Activated T-cell treated with anti-CD3 and anti-CD28 coated beads for 48 hours (primary cell): Measurements from ENCODE around the gene UBA7.
A peak's percentile ranks its signal among the peaks of the same experiment; 100 is the strongest.
"Not testable (repeated sequence)": the region's sequence is repeated elsewhere in the genome, so short reads cannot be mapped to it uniquely, and the experiment has no call there.

Source experiments
- DNase-seq: peaks from one replicate; pipeline ENCODE4 v3.0.0-alpha.2; 2020; ENCODE audit warnings: low read depth

Gene UBA7, protein sequence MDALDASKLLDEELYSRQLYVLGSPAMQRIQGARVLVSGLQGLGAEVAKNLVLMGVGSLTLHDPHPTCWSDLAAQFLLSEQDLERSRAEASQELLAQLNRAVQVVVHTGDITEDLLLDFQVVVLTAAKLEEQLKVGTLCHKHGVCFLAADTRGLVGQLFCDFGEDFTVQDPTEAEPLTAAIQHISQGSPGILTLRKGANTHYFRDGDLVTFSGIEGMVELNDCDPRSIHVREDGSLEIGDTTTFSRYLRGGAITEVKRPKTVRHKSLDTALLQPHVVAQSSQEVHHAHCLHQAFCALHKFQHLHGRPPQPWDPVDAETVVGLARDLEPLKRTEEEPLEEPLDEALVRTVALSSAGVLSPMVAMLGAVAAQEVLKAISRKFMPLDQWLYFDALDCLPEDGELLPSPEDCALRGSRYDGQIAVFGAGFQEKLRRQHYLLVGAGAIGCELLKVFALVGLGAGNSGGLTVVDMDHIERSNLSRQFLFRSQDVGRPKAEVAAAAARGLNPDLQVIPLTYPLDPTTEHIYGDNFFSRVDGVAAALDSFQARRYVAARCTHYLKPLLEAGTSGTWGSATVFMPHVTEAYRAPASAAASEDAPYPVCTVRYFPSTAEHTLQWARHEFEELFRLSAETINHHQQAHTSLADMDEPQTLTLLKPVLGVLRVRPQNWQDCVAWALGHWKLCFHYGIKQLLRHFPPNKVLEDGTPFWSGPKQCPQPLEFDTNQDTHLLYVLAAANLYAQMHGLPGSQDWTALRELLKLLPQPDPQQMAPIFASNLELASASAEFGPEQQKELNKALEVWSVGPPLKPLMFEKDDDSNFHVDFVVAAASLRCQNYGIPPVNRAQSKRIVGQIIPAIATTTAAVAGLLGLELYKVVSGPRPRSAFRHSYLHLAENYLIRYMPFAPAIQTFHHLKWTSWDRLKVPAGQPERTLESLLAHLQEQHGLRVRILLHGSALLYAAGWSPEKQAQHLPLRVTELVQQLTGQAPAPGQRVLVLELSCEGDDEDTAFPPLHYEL

DNA sequence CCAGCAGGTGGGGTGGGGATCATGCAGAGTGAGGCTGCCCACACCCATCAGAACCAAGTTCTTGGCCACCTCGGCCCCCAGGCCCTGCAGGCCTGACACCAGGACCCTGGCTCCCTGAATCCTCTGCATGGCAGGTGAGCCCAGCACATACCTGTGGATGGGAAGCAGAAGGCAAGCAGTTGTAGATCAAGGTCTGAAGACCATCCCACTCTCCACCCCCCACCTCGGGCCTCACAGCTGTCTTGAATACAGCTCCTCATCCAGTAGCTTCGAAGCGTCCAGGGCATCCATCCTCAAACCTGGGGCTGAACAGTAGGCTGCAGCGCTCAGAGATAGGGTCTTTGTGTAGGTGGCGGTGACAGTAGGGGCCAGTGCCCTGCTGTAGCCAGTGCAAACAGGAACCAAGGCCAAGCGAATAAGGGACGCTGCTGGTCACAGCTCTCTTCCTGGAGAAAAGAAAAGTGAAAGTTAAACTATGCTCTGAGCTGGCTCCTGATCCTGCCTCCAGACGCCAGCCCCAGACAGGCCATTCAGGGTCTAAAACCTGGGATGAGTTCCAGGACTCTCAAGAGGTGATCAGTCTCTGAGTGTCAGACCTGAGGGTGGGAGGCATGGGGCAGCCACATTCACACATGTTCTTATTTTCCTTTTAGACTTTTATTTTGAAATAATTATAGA is at the start of gene UBA7:
UBA7 (minus strand) TSS at position 457 of the 678 bp plus-strand sequence; CDS start at position 291, 166 bp downstream.
- DNase-seq: peak; percentile 15

DNA sequence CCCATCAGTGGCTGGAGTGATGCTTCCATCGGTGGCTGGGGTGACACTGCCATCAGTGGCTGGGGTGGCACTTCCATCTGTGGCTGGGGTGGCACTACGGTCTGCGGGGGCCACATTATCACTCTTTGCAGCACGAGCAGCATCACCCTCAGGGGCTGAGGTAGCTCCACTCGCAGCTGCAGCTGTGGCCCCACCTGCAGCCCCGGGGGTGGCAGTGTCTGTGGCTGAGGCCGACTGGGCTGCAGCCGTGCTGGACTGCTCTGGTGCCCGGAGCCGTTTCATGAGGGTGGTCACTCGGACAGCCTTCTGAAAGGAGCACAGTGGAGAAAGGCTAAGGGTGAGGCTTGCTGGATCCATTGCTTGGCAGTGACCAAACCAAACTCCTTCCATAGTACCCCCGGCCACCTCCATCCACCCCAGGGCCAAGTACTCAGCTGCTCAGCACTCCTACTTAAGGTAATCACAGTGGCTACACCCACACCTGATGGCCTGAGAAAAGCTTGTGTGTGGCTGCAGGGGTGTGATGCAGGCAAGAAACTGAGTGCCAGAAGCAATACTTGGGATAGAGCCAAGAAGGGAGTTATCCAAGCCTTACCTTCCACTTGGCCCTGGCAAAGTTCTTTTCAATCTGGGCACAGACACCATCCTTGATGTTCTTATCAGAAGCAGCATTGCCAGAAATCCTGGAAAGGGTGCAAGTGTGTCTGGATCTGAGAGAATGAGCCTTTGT is 46.0 kb upstream of the UBA7 start:
- DNase-seq: no peak

DNA sequence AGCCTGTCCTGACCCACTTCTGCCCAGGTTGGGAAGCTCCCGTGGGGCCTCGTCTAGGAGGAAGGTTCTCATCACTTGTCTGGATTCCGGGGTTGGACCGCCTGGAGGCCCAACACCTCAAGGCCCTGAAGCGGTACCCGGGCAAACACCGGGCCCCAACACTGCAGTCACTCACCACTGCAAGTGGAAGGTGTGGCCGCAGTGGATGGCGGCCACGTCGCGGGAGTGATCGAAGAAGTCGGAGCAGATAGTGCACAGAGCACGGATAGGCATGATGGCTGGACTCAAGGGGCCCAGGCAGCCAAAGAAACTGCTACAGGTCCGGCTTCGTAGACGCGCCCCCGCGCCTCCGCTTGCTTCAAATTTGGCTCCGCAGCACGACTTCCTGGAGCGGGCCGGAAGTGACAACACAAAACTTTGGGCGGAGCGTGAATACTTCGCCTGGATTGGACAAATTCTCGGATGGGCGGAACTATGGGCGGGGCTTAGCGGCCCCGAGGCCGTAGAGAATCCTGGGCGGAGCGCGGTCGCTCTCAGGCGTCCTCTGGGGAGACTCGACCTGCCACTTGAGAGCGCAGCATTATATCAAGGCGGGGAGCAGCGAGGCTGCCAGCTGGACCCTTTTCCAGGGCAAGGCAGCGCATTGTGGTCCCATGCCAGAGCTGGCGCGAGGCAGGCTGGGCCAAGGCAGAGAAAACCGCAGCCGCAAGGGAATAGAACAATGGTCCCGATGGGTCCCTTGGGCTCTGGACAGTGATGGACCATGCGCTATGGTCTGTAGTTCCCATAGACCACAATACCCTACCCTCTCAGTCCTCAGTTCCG is 42.6 kb upstream of the UBA7 start, which contains the start of gene TRAIP:
TRAIP (minus strand) TSS at position 384 of the 825 bp plus-strand sequence; CDS start at position 273, 111 bp downstream.
- peak; percentile 94 for DNase-seq

DNA sequence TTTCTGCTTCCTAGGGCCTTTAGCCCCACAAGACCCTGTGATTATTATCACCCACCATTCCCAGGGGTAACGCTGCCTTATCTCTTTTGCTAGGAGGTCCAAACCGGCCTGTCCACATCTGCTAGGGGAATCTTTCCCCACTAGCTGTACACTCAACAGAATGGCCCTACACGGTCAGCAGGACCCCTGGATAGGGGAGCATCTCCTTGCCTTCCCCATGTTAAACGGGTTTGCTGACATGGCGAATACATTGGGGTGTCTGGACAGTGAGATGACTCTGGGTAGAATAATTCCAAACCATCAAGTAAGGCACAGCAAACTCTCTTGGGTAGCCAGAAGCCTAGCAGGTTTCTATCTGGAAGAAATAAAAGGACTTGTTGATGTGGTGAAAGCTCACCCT is 41.9 kb upstream of the UBA7 start:
- no peak for DNase-seq

DNA sequence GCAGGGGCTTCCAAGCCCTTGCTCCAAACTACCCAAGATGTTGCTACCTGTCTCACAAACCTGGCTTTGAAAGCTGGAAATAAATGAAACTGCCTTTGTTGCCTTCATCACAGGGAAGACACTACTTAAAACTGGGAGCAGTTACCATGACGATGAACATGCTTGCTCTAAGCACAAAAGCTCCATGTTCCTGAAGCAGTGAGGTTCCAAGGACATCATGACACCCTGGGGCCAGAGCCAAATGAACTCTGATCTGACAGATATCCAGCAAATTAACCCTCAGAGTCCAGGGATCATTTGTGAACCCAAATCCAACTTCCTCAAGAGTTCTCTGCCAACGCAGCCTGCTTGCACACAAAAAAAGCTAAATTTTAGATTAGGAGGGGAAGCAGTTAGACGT is 31.9 kb upstream of the UBA7 start:
- no peak for DNase-seq

DNA sequence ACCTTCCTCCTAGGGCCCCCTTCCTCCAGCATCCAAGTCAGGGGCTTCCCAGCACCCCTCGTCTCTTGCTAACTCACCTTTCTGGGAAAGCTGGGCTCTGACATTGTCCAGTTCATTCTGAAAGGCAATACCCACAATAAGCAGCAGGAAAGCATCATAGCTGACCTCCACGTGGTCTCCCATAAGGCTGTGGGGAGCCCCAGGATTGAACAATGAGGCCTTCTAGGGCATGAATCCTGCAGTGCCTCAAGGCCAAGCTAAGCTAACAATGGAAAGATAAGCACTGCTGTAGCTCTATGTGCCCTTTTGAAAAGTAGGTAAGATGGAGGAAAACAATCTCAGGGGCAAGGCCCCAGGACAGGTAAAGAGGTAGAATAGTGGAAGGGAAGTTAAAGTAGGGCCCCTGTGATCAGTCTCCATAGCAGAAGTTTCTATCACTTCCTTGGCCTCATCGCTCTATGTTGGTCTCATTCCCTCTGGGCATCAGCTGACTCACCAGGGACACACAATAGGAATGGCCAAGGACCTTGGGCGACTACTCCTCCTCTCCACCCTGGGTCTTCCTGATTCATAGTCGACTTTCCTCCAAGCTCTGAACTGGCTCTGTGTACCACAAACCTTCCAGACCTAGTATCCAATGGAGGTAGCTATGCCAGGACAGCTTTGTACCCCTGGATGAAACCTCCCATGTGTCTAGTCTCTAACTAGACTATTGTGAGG is 30.9 kb upstream of the UBA7 start:
- DNase-seq: no peak

DNA sequence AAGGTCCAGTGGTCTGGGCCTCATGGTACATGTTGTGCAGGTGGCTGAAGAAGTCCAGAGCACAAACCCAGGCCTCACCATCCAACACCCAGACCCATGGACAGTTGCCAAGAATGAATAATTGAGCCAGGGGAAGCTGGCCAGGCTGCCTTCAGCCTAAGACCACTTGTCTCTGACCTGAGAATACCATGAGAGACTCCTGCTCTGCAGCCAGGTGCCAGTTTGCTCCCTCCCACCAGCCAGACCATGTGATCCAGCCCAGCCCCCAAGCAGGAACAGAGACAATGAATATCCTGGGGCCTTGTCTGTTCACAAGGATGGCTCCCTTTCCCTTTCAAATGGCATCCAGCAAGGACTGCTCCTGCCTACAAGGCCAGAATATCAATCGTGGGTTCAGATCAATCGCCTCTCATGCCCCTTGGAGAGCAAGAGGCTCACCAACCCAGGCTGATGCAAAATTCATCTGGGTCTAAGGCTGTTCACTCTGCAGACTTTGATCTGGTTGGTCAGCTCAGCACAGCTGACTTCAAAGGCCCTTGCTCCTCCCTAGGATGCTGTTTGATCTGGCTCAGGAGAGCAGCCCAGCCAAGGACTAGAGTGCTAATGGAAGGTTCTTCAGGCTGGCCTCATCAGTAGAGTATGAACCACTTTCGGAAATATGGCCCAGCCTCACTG is 29.2 kb upstream of the UBA7 start:
- DNase-seq: no peak

DNA sequence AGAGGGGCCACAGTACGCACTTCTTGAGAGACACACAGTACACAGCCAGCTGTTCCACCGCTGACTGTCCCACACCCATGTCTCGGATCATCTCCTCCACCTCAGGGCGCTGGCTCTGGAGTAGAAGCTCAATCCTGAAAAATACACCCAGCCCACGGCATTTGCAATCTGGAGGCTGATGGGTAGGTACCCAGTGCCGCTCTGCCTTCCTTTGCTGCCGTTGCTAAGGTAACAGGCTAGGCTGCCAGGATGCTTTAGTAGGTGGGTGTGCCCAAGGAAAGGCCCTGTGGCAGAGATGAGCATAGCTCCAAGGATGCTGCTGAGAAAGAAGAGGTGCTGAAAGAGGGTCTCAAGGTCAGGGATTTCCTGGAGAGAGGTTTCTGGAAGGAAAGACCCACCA is 28.1 kb upstream of the UBA7 start:
- DNase-seq: no peak

DNA sequence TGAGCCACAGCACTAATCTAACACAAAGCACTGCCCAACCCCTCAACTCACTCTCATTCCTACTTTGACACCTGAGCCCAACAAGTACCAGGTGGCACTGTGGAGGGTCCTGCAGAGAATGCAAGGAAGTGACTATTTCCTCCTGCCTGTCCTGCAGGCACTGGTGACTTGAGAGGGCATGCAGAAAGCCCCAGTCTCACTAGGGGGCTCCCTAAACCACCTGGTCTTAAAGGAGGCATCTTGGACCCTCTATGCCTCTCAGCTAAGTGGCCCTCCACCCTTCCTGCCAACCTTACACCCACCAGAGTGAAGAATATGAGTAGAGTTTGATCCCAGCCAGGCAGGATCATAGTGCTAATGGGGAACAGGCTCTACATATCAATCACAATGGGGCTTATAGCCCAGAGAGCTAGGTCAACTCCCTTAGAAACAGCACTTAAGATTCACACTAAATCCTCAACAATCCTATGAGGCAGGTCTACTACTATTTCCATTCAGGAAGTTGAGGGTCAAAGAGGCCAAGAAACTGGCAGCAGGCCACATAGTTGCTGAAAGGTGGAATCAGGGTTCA is 27.5 kb upstream of the UBA7 start:
- no peak for DNase-seq

DNA sequence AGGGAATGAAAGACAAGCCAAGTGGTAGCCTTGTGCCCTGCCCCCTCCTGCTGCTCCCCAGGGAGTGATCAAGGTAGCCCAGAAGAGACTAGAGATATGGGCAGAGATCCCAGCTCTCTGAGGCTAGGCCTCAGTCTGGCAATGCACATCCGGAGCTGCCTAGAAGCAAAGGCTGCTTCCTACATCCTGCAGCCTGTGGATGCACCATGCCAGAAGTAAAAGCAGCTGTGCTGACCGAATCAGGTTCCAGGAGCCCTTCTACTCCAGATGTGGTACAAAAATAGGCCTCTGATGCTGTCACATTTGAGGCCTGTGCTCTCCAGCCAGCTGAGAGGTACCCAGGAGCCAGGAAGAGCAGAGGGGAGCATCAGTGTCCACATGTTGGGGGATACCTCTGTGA is 26.6 kb upstream of the UBA7 start:
- no peak for DNase-seq

DNA sequence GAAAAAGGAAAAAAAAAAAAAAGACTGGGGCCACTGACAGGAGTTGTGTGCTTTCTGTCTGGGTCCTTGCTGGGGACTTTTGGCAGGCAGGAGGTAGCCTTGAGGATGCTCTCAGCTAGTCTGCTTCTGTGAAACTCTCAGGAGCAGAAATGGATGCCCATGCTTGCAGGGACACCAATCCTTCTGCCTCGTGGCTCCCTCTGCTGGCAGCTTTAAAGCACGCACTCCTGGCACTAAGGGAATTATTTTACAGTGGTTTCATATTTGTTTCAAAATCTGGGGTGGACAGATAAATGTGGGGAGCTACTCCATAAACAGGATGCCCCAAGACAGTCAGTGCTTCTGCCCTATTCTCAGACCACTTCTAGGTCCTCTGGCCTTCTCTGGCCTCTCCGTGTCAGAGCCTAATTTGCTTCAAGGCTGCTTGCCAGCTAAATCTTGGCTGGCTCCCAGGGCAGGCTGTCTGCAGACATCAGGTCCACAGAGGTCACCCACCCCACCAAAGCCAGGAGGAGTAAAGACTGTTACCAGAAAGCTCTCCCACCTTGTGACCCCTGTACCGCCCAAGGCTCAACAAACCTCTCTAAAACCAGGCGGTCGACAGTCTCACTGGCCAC is 25.5 kb upstream of the UBA7 start:
- peak; percentile 66 for DNase-seq

DNA sequence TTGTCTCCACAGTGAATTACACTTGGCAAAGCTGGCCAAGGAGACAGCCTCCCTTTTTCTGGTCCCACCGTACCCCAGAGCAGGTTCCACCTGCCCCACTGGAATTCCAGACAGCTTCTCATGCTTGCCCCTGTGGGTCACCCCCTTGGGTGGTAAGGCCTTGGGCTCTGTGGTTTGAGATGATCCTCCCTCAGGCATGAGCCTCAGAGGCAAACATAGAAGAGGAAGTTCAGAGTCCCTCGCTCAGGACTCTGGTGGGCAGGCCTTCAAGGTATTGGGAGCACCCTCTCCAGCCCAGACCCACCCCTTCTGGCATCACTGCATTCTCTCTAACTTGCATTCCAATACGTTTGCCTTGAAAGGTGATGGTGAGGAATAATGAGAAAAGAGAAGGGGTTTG is 17.6 kb upstream of the UBA7 start:
- no peak for DNase-seq

DNA sequence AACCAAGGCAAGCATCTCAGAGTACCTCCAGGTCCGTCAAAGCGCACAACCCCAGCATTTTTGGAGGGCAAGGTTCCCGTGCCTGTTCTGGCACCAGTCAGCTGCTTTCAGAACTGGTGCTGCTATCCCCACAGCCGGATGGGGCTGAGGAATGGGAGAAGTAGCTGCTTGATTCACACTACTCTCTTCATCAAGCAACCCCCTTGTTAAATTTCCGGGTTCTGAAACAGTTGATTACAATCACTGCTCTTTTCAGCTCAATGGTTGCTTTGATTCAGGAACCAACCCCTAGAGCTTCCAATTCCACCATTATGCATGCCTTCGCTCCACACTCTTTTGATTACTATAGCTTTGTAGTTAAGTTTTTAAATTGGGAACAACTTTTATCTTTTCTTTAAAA is 12.3 kb upstream of the UBA7 start:
- DNase-seq: no peak

DNA sequence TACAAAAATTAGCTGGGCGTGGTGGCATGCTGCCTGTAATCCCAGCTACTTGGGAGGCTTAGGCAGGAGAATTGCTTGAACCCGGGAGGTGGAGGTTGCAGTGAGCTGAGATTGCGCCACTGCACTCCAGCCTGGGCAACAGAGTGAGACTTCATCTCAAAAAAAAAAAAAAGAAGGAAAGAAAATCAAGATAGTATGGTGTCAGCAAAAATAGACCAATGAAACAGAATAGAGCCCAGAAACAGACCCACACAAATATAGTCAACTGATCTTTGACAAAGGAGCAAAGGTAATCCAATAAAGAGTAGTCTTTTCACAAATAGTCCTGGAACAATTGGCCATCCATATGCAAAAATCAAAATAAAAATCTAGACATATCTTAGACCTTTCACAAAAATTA is 9.4 kb upstream of the UBA7 start:
- DNase-seq: not testable (repeated sequence)

DNA sequence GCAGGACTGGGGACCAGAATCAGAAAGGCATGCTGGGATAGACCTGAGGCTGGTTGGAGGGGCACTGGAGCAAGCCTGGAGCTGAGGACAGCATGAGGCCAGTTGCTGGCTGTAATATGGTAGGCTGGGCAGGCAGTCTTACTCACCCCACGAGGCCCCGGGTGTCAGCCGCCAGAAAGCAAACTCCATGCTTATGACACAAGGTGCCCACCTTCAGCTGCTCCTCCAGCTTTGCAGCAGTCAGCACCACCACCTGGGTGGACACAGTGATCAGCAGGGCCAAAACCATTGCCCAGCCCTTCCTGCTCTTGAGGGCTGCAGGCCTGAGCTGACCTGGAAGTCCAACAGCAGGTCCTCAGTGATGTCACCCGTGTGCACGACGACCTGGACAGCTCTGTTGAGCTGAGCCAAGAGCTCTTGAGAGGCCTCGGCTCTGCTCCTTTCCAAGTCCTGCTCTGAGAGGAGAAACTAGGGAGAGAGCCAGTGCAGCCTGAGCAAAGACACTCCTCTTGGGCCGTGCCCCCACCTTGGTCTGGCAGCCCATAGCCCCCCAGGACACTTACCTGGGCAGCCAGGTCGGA is 747 bp downstream of the UBA7 start:
- no peak for DNase-seq

DNA sequence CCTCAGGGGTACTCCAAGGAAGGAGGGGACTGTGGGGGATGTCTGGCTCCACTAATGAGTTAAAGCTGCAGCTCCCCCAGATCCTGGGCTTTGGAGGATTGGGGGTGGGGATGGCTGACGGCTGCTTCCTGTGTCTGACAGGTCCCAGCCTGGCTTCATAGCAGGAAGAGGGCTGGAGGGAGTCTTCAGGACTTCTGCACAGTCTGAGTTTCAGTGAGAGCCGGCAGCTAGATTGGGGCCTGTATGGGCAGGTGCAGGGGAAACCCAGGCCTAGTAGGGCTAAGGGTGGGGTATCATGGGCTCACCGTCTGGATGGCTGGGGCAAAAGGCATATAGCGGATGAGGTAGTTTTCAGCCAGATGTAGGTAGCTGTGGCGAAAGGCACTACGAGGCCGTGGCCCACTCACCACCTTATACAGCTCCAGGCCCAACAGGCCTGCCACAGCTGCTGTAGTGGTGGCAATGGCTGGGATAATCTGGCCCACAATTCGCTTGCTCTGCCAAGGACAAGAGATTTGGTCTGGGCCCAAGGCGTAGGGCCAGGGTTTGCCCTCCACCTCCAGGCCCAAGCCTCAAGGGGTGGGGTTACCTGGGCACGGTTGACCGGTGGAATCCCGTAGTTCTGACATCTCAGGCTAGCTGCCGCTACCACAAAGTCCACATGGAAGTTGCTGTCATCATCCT is 6.2 kb downstream of the UBA7 start:
- no peak for DNase-seq

DNA sequence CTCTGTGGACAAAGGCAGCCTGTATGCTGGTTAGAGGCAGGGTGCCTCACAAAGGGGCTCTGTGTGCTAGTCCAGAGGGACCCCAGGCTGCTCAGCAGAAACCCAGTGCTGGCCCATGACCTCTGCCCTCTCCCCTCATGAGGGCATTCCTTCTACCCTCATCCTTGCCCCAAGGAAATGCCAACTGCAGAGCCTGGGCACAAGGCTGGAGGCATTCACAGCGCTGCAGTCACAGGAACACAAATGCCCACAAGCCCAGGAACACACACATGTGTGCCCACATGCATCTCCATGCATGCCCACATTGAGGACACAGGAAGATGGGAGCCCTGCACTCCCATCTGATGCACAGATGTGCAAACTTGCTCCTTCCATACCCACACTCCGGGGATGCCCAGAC is 6.9 kb downstream of the UBA7 start:
- no peak for DNase-seq
